Suprapubic skin (tissue), 4 donors: ENCODE results near the gene PRKAR2A. TPM values are rescaled to one million over a fixed set of nuclear protein-coding genes. Genes with fewer than 3 reads are reported as not detected.

ENCODE experiments used
- DNase-seq, 2 donors: peaks; one replicate each; pipeline ENCODE4 v3.0.0-alpha.2; 2019; ENCODE audit warnings: low spot score in 2 of 2
- H3K27ac ChIP-seq: fragments of 200-600 bp; sonication (generic); one replicate; pipeline ENCODE4 v1.5.1; 2019
- H3K27me3 ChIP-seq: fragments of 200-600 bp; sonication (generic); one replicate; pipeline ENCODE4 v1.5.1; 2019
- H3K36me3 ChIP-seq: fragments of 200-600 bp; sonication (generic); one replicate; pipeline ENCODE4 v1.5.1; 2019
- H3K4me1 ChIP-seq: fragments of 200-600 bp; sonication (generic); one replicate; pipeline ENCODE4 v1.5.1; 2019
- H3K4me3 ChIP-seq: fragments of 200-600 bp; sonication (generic); one replicate; pipeline ENCODE4 v1.5.1; 2019; ENCODE audit warnings: mild to moderate bottlenecking
- H3K9me3 ChIP-seq: fragments of 200-600 bp; sonication (generic); one replicate; pipeline ENCODE4 v1.5.1; 2019
- CTCF ChIP-seq, 2 donors: fragments of 200-600 bp in 1 of 2; fragments of 450-650 bp in 1 of 2; sonication (generic) in 1 of 2; IDR thresholded peaks; one replicate each; pipeline ENCODE4 v1.5.1; 2016 to 2019; ENCODE audit warnings: antibody characterized with exemption in 2 of 2, mild to moderate bottlenecking in 1 of 2, moderate library complexity in 1 of 2
- EP300 ChIP-seq: sonication (generic); formaldehyde crosslinking; IDR thresholded peaks from one replicate; pipeline ENCODE4 v1.6.1; 2017; ENCODE audit warnings: antibody characterized with exemption
- POLR2A ChIP-seq, 2 donors: fragments of 450-650 bp; IDR thresholded peaks; one replicate each; pipeline ENCODE4 v1.6.1; 2017; ENCODE audit warnings: antibody characterized with exemption in 2 of 2, mild to moderate bottlenecking in 2 of 2, moderate library complexity in 2 of 2
- POLR2AphosphoS5 ChIP-seq, 3 donors: sonication (generic); formaldehyde crosslinking; IDR thresholded peaks; one replicate each; pipeline ENCODE4 v1.6.1; 2017; ENCODE audit warnings: antibody characterized with exemption in 3 of 3
- WGBS: methylation state at CpG from one replicate; pipeline ENCODE4 v1.1.5; 2018; 5-methylcytosine and 5-hydroxymethylcytosine counted together
- total RNA-seq, 4 donors: library from RNA; depleted of rRNA; stranded (reverse); fragments of >200 nt; gene quantifications; one replicate each; pipeline ENCODE4 v1.1.0, GENCODE V29; 2016

PRKAR2A gene
- total RNA-seq, 4 donors from 2014 or later: 24.9 to 34.5 (median 29.5) TPM

GRCh38 chr3:48859206-48859605 is 11.5 kb upstream of the PRKAR2A start:
- H3K4me3 ChIP-seq: no peak overlapping the region
- no peak for TF ChIP-seq CTCF (IDR thresholded peaks at IDR 0.05)
- no peaks in the 10 kb centered on the region for H3K4me1 ChIP-seq
- no peak overlapping the region for H3K27ac ChIP-seq
- H3K9me3 ChIP-seq: no peaks in the 10 kb centered on the region
- 96% methylated on average over 2 of the region's 2 CpGs for WGBS
- no peaks in the 10 kb centered on the region for H3K27me3 ChIP-seq
- DNase-seq: no peak
- peaks cover 34% of the 10 kb centered on the region for H3K36me3 ChIP-seq

GRCh38 chr3:48858709-48859108 is 11.0 kb upstream of the PRKAR2A start:
- Histone ChIP-seq H3K36me3 (peaks cover 34% of the 10 kb centered on the region), H3K27me3 (no peaks in the 10 kb centered on the region), H3K9me3 (no peaks in the 10 kb centered on the region), H3K4me1 (no peaks in the 10 kb centered on the region), H3K27ac (no peak overlapping the region), H3K4me3 (no peak overlapping the region)
- DNase-seq: no peak
- TF ChIP-seq POLR2AphosphoS5 (IDR thresholded peaks at IDR 0.05) (no peak), EP300 (no peak), POLR2A (IDR thresholded peaks at IDR 0.05) (no peak), CTCF (IDR thresholded peaks at IDR 0.05) (no peak)
- 83% methylated on average over 2 of the region's 2 CpGs for WGBS

DNA sequence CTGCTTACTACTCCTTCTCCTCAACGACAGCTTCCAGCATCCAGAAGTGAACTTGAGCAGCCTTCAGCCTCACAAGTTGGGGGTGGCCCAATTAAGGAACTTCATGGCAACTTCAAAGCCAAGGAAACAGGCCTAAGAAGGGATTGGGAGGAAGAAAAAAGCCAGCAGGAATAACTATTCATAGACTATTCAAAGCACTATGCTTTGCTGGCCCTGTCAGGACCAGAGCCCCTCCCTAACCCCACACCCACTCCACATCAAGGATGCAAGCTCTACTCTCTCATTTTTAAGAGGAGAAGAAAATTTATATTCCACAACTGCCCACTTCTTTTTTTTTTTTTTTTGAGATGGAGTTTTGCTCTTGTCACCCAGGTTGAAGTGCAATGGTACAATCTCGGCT is 10.0 kb upstream of the PRKAR2A start:
- 68% methylated on average over 2 of the region's 2 CpGs for WGBS
- no peak for TF ChIP-seq EP300
- TF ChIP-seq POLR2A (IDR thresholded peaks at IDR 0.05): no peak
- Histone ChIP-seq H3K36me3 (peaks cover 34% of the 10 kb centered on the region), H3K27ac (no peak overlapping the region), H3K4me1 (no peaks in the 10 kb centered on the region), H3K4me3 (no peak overlapping the region), H3K9me3 (no peaks in the 10 kb centered on the region), H3K27me3 (no peaks in the 10 kb centered on the region)
- no peak for DNase-seq

- no peak overlapping the region for H3K27ac ChIP-seq
- no peak overlapping the region for H3K4me3 ChIP-seq
- H3K9me3 ChIP-seq: no peaks in the 10 kb centered on the region
- WGBS: 39% methylated on average over 4 of the region's 4 CpGs
- DNase-seq: peak in 1 of 2 donors; percentile 28
- H3K4me1 ChIP-seq: no peaks in the 10 kb centered on the region
- TF ChIP-seq EP300: no peak
- TF ChIP-seq POLR2AphosphoS5 (IDR thresholded peaks at IDR 0.05): no peak
- TF ChIP-seq POLR2A (IDR thresholded peaks at IDR 0.05): no peak
- TF ChIP-seq CTCF (IDR thresholded peaks at IDR 0.05): no peak
- H3K27me3 ChIP-seq: no peaks in the 10 kb centered on the region
- H3K36me3 ChIP-seq: peaks cover 24% of the 10 kb centered on the region
Observed at GRCh38 chr3:48856469-48856868, 8.8 kb upstream of the PRKAR2A start.

DNA sequence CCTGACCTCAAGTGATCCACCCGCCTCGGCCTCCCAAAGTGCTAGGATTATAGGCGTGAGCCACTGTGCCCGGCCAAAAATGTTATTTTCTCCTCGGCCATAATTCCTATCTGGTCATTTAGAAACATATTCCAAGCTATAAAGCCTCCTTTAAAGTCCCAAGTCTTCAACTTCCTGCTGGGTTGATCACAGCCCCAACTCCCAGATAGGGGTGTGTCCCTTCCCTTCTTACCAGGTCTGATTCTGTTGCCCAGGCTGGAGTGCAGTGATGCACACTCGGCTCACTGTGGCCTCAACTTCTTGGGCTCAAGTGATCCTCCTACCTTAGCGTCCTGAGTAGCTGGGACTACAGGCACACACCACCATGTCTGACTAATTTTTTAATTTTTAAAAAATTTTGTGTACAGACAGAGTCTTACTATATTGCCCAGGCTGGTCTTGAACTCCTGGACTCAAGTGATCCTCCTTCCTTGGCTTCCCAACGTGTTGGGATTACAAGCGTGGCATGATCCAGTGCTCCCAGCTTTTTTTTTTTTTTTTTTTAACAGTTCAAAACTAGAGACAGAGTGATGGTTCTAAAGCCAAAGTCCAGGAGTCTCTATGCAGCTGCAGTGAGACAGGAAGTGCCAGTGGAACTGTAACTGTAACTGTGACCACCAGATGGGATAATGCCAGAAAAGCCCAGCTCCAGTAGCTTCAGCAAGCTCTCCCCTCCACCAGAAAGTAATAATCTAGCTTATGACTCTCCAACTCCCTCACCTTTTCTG is 8.2 kb upstream of the PRKAR2A start:
- WGBS: 88% methylated on average over 9 of the region's 9 CpGs

More for the DNA sequence above, 8.2 kb upstream of the PRKAR2A start:
- peaks cover 18% of the 10 kb centered on the region for H3K36me3 ChIP-seq
- H3K27ac ChIP-seq: no peak overlapping the region
- H3K9me3 ChIP-seq: no peaks in the 10 kb centered on the region
- no peaks in the 10 kb centered on the region for H3K4me1 ChIP-seq
- no peak overlapping the region for H3K4me3 ChIP-seq
- no peaks in the 10 kb centered on the region for H3K27me3 ChIP-seq
- TF ChIP-seq POLR2AphosphoS5 (IDR thresholded peaks at IDR 0.05) (no peak), POLR2A (IDR thresholded peaks at IDR 0.05) (no peak), EP300 (no peak), CTCF (IDR thresholded peaks at IDR 0.05) (no peak)
- DNase-seq: peak in 1 of 2 donors; percentile 5
